Colonic mucosa (tissue), 4 donors: ENCODE results near the gene SAC3D1. TPM values are rescaled to one million over a fixed set of nuclear protein-coding genes. Genes with fewer than 3 reads are reported as not detected.

Experiments
- DNase-seq: peaks from one replicate; pipeline ENCODE4 v3.0.0-alpha.2; 2020
- H3K27ac ChIP-seq: fragments of 200-600 bp; one replicate; pipeline ENCODE4 v1.8.0; 2021
- H3K27me3 ChIP-seq: fragments of 200-600 bp; one replicate; pipeline ENCODE4 v1.8.0; 2021
- H3K36me3 ChIP-seq: fragments of 200-600 bp; one replicate; pipeline ENCODE4 v1.8.0; 2021
- H3K4me1 ChIP-seq: fragments of 200-600 bp; one replicate; pipeline ENCODE4 v1.8.0; 2021; ENCODE audit warnings: mild to moderate bottlenecking
- H3K4me3 ChIP-seq: fragments of 200-600 bp; one replicate; pipeline ENCODE4 v1.8.0; 2021
- H3K9ac ChIP-seq, 2 donors: one replicate each; pipeline ENCODE4 v1.7.0; 2013; ENCODE audit warnings: control low read depth in 2 of 2, low read depth in 2 of 2, low read length in 2 of 2
- H3K9me3 ChIP-seq: fragments of 200-600 bp; one replicate; pipeline ENCODE4 v1.8.0; 2021
- CTCF ChIP-seq: fragments of 200-600 bp; IDR thresholded peaks from one replicate; pipeline ENCODE4 v1.8.0; 2022; ENCODE audit warnings: antibody characterized with exemption, mild to moderate bottlenecking
- intact Hi-C: fragments of 100-400 bp; cut with DNase I; formaldehyde crosslinking; loops from one replicate; pipeline ENCODE4 v1.14.1; 2022
- total RNA-seq, 2 donors: library from RNA; stranded (reverse); fragmentation: NEBNext Ultra II Directional in 1 of 2; extraction: Animal tissue kit (Norgen Biotek cat#: 25700) in 1 of 2; gene quantifications; one replicate each; pipeline ENCODE4 v1.2.1, GENCODE V29; 2021
- donor health status: healthy.
- donor health status: DM: no; HTN: no; CAD: no.
- donor health status: DM: no; HTN: no; CAD: no.

The SAC3D1 gene
- total RNA-seq, 2 donors from 2014 or later, result 12.9 to 26.7 TPM

DNA sequence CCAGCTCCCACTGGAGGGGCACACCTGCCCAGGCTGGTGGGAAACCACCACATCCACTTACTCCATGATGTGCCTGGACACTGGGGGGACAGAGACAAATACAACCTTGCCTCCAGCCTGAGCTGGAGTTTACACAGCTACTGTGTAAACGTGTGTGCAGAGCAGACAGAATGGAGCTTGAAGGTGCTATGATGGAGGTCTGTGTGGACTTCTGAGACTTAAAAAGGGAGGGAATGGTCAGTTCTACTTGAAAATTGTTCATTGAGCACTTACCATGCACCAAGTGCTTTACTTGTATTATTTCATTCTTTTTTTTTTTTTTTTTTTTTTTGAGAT, 31.6 kb downstream of the SAC3D1 start:
- Histone ChIP-seq H3K27ac (no peak overlapping the region), H3K36me3 (no peaks in the 10 kb centered on the region), H3K4me1 (no peaks in the 10 kb centered on the region), H3K4me3 (no peak overlapping the region), H3K9ac (no peak overlapping the region), H3K9me3 (no peaks in the 10 kb centered on the region), H3K27me3 (no peaks in the 10 kb centered on the region)
- no peak for DNase-seq
- TF ChIP-seq CTCF, result no peak
- intact Hi-C loops, result no loop called here

GRCh38 chr11:65077451-65077850, 36.4 kb downstream of the SAC3D1 start:
- no peak for DNase-seq
- no peak overlapping the region for H3K9ac ChIP-seq
- TF ChIP-seq CTCF, result no peak
- no peaks in the 10 kb centered on the region for H3K36me3 ChIP-seq
- no peaks in the 10 kb centered on the region for H3K4me1 ChIP-seq
- intact Hi-C loops, result no loop called here
- no peak overlapping the region for H3K27ac ChIP-seq
- no peaks in the 10 kb centered on the region for H3K27me3 ChIP-seq
- H3K4me3 ChIP-seq, result no peak overlapping the region
- H3K9me3 ChIP-seq, result no peaks in the 10 kb centered on the region

DNA sequence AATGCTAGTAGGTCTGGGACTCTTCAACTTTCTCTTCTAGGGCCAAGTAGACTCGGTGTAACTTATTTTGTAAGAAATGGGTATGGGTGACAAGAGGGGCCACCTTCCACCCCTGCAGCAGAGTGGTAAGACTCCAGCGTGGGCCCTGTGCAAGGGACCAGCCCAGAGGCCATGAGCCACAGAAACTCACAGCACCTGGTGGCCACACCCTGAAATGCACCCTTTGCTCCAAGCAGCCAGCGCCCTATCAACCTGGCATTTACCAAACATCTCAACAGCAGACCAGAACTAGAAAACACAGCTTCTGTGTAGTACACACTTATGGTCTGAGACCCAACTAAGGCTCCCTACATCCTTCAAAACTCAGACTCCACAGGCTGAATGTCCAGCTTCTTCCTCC, 37.1 kb downstream of the SAC3D1 start:
- Histone ChIP-seq H3K9ac (peak overlapping the region in 1 of 2 donors; percentile 22), H3K4me1 (peaks cover 3% of the 10 kb centered on the region), H3K27ac (no peak overlapping the region)

DNA sequence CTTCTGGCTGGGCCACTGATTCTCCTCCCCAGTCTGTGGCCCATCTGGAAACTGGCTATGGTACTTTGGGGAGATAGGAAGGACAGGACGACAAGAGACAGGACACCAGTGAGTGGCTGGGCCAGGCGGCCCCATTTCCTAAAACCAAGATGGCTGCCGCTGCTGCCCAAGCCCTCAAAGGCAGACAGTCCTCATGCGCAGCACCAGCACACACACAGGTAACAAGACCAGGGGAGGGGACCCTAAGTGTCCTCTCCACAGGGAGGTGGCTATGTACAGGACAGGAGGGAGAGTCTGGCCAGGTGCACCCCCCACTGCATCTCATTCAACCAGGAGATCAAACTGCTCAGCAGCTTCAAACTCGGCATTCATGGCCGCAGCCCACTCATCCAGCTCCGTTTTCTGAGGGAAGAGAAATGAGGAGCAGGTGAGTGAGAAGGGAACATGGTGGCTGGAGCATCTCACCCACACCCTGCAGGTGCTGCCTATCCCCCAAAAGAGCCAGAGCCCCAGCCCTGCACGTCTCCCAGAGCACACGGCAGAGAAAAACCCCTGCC, 37.9 kb downstream of the SAC3D1 start:
- intact Hi-C loops, result no loop called here
- Histone ChIP-seq H3K27ac (no peak overlapping the region), H3K4me1 (peaks cover 7% of the 10 kb centered on the region), H3K9ac (no peak overlapping the region), H3K36me3 (no peaks in the 10 kb centered on the region), H3K4me3 (no peak overlapping the region), H3K9me3 (no peaks in the 10 kb centered on the region), H3K27me3 (no peaks in the 10 kb centered on the region)
- no peak for DNase-seq
- TF ChIP-seq CTCF, result no peak

More for the DNA sequence above, 37.1 kb downstream of the SAC3D1 start:
- Histone ChIP-seq H3K4me3 (no peak overlapping the region), H3K27me3 (no peaks in the 10 kb centered on the region), H3K36me3 (no peaks in the 10 kb centered on the region), H3K9me3 (no peaks in the 10 kb centered on the region)
- intact Hi-C loops, result no loop called here
- peak; percentile 75 for DNase-seq
- TF ChIP-seq CTCF, result peak; percentile 68

GRCh38 chr11:65083134-65083833, 42.3 kb downstream of the SAC3D1 start:
- Histone ChIP-seq H3K4me3 (peak overlapping the region; percentile 89), H3K36me3 (no peaks in the 10 kb centered on the region), H3K9ac (peak overlapping the region; percentile 57 to 90), H3K4me1 (peaks cover 13% of the 10 kb centered on the region), H3K9me3 (no peaks in the 10 kb centered on the region), H3K27ac (peak overlapping the region; percentile 77), H3K27me3 (no peaks in the 10 kb centered on the region)
- no peak for DNase-seq
- intact Hi-C loops, result loop anchor here (10.0 kb wide), 1 partner anchor 238 kb away; the partner anchor contains the start of gene CDC42BPG
- TF ChIP-seq CTCF, result no peak
